HG03060 (cell line): ENCODE results near the gene OSGIN1.
"Not testable (repeated sequence)": the region's sequence is repeated elsewhere in the genome, so short reads cannot be mapped to it uniquely, and the experiment has no call there.

ENCODE experiments used
- ATAC-seq: cut with Tn5 transposase; IDR thresholded peaks from one replicate; pipeline ENCODE4 v1.9.1; 2021; ENCODE audit warnings: low read depth, moderate number of reproducible peaks; ENCODE audit not compliant: unreplicated experiment

OSGIN1 gene

DNA sequence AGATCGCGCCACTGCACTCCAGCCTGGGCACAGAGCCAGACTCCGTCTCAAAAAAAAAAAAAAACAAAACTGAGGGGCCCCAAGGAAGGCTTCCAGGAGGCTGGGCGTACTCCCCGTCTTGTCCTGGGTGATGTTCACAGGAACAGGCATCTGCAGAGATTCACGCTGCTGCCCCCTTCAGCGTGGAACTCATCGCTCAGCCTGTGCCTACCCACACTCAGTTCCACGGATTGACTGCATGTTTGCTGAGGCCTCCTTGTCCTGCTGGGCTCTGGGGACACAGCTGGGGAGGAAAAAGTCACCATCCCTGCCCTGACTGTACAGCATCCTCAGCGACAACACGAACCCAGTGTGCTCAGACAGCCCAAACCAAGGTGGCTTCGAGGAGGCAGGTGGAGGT lies 12.9 kb upstream of the OSGIN1 start:
- ATAC-seq: no peak

GRCh38 chr16:83940630-83941378 lies 12.2 kb upstream of the OSGIN1 start:
- no peak for ATAC-seq

DNA sequence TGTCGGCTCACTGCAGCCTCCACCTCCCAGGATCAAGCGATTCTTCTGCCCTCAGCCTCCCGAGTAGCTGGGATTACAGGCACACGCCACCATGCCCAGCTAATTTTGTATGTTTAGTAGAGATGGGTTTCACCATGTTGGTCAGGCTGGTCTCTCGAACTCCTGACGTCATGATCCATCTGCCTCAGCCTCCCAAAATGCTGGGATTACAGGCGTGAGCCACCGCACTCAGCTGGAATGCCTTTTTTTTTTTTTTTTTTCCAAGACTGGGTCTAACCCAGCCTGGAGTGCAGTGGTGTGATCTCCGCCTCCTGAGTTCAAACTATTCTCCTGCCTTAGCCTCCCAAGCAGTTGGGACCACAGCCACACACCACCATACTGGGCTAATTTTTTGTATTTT lies 11.5 kb upstream of the OSGIN1 start:
- ATAC-seq: not testable (repeated sequence)

GRCh38 chr16:83942074-83942473 lies 11.0 kb upstream of the OSGIN1 start:
- ATAC-seq: no peak

GRCh38 chr16:83942815-83943515 lies 10.1 kb upstream of the OSGIN1 start:
- no peak for ATAC-seq

DNA sequence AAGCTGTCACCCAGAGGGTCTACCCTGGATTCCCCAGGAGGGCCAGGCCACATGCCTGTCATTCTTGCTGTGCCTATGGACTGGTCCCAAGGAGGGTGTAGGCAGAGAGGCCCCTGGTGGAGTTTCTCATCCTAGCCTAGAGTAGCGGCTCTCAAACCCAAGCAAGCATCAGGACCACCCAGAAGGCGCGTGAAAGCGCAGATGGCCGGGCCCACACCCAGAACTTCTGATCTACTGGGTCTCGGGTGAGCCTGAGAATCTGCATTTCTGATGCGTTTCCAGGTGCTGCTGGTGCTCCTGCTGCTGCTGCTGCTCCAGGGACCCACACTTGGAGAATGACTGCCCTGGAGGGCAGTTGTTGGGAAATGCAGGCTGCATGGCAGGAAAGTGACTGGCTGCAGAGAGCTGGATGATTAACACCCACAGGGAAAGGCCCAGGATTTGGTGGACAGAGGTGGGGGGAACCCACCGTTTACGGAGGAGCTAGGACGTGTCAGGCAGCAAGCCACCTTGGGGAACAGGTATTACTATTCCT lies 9.5 kb upstream of the OSGIN1 start:
- ATAC-seq: no peak

DNA sequence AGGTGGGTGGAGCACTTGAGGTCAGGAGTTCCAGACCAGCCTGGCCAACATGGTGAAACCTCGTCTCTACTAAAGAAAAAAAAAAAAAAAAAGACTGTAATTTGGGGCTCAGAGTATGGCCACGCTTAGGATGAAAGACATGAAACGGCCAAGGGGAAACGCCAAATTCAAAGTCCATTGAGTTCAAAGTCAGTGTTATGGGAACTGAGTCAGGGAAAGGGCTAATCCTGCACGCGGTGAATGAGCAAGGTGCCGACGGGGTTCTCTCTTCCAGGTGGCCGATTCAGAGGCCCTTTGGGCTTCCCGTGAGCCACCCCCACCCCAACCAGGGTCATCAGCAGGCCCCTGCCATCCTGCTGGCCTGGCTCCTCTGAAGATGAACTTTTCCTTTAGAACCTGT lies 7.5 kb upstream of the OSGIN1 start:
- no peak for ATAC-seq

DNA sequence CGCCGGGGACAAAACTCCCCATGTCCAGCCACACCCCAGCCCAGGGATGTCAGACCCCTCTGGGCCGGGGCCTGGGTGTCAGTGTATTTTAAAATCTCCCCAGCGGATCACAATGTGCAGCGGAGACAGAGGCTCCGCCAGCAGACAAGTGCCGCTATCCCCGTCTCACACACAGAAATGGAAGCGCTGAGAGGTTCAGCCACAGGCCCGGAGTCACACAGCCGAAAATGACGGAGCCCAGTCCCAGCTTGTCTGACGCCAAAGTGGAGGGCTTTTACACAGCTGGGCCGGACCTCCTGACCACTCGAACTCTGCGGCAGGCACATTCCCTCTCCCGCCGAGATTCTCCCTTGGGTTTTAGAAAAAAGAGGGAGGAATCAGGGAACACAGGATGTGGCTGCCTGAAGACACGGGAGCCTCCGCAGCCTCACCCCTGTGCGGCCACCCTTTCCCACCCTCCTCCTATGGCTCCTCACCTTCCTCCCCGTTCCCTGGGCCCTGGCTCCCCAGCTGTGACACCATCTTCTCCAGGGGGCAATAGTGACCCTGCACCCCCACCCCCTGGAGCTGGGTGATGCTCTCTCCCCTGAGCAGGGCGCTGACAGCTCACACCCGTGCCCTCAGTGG lies 6.8 kb upstream of the OSGIN1 start:
- no peak for ATAC-seq

GRCh38 chr16:83946781-83947566 lies 6.1 kb upstream of the OSGIN1 start:
- no peak for ATAC-seq

DNA sequence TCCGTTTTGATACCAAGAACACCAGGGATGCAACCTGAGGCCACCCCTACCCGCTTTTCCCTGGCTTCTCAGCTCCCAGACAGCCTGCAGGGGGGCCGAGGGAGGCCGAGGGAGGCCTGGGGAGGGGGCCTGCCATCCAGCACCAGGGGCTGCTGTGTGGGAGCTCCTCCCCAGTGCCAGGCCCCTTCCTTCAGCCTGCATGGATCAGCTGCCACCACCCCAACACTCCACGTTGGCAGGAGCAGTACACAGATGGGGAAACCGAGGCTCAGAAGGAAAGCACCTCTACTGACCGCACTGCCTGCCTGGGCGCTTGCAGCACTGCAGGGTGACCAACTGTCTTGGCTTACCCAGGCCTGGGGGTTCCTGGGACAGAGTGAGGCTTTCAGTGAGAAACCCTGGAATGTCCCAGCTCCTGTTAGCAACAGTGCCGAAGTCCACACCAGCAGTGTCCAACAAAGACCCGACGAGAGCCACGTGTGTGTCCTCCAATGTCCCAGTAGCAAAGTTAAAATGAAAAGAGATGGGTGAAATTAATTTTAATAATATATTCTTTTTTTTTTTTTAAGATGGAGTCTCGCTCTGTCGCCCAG lies 5.3 kb upstream of the OSGIN1 start:
- no peak for ATAC-seq

- no peak for ATAC-seq
These were observed 3.9 kb upstream of the OSGIN1 start for GRCh38 chr16:83948914-83949723.

DNA sequence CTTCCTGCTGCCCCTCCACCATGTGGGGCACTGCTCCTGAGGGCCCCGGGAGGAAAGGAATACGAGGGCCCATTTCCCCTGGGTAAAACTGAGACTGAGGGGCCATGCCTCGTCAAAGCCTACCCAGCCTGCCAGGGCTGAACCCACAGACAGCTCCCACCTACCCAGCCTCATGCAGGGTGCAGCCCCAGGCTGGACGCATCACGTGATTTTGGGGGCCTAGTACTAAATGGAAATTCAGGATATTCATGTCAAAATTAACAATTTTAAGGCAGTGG lies 3.4 kb upstream of the OSGIN1 start:
- no peak for ATAC-seq

GRCh38 chr16:83950862-83951399 lies 2.1 kb upstream of the OSGIN1 start:
- ATAC-seq: not testable (repeated sequence)

DNA sequence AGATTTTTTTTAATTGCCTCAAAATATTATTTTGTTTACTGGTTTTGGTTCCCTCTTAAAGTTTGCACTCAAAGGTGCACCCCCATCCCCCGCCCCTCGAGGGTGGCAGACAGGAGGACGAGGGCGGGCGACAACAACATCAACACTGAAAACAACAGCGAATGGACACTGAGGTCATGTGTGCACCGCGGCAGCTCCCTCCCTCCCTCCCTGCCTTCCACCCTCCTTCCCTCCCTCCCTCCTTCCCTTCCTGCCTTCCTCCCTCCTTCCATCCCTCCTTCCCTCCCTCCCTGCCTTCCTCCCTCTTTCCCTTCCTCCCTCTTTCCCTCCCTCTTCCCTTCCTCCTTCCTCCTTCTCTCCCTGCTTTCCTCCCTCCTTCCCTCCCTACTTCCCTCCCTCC lies 1.5 kb upstream of the OSGIN1 start:
- no peak for ATAC-seq

DNA sequence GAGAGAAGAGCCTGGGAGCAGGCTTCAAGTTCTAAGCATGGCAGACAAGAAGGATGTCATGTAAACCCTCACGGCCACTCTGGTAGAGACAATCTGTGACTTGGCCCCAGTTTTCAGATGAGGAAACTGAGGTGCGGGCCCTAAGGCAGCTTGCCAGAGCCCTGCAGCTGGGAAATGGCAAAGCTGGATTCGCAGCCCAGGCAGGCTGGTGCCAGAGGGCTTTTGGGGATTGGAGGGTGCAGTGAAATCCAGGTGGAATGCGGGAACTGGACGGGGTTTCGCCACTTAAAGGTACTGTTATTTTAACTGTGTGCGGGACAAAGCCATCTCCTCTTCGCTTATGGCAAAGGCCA lies 477 bp upstream of the OSGIN1 start:
- no peak for ATAC-seq

DNA sequence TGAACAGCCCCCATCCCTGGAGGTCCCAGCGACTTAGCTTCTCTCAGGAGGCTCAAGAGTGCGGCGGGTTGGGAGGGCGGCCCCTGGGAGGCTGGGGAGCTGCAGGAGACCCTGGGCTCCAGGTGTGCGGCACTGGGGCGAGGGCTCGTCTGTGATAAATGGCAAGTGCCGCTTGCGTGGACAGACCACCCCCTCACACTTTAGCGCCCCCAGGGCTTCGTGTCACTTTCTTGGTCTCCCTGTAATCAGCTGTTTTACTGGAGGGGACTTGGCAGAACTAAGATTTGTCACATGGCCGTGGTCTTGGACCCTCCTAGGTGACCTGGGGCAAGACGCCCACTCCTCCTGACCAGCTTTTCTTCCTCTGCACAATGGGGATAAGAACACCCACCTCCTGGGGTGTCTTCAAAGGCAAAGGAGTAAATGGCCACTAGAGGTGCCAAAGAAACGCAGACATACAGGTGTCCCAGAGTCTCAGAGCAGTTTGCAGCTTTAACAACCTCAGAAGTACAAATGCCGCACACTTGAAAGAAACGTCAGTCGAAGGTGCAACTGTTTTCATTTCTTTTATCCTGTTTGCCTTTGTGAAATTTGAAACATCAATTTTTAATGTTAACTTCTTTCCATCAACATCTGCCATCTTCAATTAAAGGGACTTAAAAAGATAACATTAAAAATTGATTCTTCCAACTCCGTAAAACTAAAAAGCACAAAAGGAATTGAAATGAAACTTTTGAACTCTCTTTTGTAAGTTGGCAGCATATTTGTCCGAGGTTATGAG lies 946 bp downstream of the OSGIN1 start:
- no peak for ATAC-seq

DNA sequence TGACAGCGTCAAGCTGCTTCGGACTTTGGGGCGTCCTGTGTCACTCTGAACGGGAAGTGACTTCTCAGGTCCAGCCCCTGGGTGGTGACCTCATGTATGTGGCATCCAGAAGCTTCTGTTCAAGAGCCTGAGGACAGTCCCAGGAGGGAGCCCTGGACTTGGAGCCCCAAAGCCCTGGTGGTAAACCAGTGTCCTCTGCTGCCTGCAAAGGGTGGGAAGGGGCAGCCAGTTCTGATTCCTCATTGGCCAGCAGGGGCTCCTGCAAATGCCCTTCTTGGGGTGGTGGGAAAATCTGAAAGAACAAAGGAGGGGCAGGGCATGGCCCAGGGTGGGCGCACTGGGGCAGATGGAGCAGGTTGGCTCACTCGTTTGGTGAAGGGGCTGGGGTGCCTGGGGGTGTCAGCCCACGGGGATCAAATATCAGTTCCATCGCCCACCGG lies 1.6 kb downstream of the OSGIN1 start:
- ATAC-seq: no peak

DNA sequence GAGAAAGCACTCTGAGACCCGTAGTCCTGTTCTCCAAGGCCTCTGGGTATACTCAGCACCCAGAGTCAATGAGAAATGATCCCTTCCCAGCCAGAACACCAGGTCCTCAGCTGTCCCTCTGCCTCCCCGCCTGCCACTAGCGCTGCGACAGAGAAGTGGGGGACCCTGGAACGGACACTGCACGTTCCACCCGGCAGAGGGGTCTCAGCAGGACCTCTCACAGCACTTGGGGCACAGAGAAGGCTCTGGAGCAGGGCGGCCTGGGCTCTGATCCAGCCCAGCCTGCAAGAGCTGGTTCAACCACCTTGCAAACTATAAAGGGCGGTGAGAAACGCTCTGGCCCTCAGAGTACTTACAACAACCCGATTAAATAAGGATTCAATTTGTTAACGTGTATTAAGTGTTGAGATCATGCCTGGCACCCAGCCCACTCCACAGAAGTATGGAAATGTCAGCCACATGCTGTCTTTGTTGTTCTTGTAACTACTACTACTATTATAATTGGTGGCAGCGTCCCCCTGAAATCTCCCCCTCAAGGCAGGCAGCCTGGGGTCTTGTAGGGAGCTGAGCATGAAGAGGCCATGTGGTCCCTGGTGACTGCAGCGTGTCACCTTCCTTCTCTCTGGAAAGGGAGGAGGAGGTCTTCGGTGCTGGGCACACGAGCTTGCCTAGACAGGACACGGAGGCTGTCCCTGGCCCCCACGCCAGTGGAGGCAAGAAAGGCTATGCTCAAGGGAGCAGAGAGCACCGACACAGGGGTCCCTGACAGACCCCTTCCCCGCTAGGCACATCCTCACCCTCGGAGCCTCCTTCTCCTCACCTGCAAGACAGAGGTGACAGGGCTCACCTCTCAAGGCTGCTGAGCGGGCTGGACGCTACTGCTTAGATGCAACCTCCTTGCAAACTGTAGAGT lies 2.4 kb downstream of the OSGIN1 start:
- no peak for ATAC-seq
